Nucleus accumbens (tissue), 56 donors: ENCODE measurements around the gene THSD4.

Source experiments
- DNase-seq, 56 donors: peaks; one replicate each; lab custom pipeline; 2025; lab: John Stamatoyannopoulos, UW

Gene THSD4

DNA sequence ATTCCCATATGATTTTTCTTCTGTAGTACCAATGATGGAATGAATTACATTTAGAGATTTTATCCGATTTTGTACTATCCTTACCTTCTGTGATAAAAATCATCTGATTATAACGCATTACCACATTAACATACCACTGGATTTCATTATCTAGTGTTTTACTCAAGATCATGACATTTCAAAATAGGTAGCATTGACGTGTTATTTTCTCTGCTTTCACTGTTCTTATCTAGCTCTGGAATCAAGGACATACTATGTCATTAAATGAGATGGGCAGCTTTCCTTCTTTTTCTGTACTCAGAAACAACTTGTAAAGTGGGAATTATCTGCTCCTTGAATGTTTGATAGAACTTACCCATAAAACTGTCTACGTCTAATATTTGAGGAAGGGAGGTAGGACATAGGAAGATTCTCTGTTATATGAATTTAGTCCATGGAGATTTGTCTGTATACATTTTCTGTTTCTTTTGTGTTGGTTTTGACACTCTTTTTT lies 511.4 kb downstream of the THSD4 start:
- no peak for DNase-seq

DNA sequence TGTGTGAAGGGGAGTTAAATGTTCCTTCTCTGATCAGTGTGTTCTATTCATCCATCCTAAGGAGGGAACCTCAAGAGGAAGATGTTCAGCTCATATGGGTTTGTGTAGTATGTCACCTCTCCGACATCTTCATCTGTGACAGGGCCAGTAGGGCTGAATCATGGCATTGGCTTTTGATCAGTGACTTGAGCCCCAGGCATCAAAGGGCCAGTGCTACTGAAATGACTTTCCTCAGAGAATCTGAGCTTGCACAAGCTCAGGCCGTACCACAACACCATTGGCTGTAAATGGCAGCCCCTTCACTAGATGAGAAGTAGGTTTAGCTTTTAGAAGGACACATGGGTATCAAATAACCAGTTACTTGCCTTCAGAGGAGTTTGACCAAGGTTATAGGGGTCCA lies 511.9 kb downstream of the THSD4 start:
- no peak for DNase-seq

- DNase-seq, result no peak
These were observed 512.3 kb downstream of the THSD4 start for GRCh38 chr15:71627604-71628003.

DNA sequence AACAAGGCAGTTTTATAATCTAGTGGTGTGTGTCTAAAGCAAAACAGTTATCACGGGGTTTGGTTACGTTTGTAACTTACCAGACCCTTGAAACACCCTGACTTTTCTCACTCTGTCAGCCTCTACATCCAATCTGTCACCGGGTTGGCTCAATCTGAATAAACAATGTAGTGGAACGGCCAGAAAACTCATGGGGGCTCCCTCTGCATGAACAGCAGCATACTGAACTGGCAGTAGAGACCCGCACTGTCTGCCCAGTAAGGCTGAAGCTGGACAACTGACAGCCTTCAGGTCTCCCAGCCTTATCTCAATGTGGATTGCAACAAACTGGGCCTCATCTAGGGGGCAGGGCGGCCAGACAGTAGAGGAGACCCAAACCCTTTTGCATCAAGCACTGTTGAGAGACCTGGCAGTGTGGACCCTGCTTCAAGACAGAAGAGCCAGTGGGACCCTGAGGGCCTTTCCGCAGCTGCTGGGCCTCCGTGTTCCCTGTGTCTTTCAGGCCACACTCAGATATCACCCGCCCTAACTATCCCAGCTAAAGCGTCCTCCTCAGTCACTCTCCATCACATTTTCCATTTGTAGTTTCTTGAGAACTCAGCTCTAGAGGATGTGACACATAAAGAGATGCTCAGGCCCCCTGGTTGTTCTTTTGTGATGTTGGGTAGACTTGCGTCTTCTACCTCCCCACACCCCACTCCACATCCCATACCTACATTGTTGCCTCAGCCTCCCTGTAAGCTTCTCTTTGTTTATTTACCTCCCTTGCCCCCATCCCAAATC lies 513.9 kb downstream of the THSD4 start:
- DNase-seq, result no peak

DNA sequence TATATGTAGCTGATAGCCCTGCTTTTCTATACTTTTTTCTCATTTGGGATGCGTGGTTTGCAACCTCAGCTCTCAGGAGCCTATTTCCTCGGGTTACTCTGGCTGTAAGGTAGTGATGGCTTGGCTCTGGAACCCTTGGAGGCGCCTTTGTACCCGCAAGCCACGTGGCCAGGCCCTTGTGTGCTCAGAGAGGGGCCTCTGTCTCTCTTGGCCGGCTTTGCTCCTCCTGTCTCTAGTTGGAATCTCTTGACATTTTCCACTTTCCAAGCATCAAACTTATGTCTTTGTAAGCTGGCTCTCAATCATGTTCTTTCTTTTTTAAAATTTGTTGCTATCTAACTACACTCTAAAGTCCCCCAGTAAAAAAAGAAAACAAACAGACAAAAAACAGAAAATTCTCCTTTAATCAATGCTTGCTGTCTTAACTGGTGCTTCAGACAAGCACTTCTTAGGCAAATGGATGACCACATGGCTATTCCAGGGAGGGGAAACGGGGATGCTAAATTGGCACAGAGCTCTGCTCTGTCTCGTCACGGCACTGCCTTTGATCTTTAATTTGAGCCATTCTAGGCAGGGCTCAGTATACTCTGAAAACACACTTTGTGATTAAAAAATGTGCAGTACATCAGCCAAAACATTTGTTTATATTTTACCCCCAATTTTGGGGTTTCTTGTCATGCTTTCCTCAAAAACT lies 514.7 kb downstream of the THSD4 start:
- DNase-seq, result peak in 6 of 56 donors; percentile 8 to 39 (median 14)

DNA sequence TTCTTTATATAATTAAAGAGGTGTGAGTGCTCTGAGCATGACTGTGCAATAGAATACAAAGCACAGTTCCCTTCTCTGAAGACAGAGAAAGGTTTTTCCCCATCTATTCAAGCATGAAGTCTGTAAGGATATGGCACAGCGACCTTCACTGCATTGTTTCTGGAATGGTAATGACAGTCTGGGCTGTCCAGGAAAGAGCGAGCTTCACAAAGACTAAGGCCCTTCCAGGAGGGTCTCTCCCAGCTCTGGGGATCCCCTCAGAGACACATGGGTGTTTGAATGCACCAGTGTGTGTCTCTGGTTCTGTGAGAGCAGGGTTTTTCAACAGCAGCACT lies 515.2 kb downstream of the THSD4 start:
- DNase-seq, result no peak

DNA sequence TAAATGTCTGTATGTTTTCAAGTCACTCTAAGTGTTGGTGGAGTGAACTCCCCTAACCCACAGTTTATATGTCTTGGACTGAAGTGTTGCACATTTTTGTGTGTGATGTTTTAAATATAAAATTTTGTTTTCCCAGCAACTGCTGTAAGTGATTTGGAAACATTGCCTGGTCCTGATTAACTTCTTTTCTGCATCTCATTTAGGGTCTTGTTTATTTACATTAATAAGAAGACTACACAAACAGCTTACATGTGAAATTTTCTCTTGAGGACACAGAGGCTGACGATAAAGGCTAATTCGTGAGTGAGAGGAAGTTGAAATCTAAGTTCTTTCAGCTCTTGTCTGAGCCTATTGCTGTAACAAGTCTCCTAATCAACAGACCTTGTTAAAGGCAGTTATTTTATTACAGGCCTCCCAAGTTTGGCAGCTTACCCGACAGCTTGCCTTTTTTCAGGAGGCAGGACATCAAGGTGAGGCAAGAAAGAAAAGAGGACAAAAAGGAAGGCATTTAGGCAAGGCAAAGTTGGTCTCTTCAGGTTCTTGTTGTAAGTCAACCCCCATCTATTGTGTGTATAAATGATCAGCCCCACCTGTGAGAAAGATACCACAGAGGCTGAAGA lies 517.4 kb downstream of the THSD4 start:
- no peak for DNase-seq

DNA sequence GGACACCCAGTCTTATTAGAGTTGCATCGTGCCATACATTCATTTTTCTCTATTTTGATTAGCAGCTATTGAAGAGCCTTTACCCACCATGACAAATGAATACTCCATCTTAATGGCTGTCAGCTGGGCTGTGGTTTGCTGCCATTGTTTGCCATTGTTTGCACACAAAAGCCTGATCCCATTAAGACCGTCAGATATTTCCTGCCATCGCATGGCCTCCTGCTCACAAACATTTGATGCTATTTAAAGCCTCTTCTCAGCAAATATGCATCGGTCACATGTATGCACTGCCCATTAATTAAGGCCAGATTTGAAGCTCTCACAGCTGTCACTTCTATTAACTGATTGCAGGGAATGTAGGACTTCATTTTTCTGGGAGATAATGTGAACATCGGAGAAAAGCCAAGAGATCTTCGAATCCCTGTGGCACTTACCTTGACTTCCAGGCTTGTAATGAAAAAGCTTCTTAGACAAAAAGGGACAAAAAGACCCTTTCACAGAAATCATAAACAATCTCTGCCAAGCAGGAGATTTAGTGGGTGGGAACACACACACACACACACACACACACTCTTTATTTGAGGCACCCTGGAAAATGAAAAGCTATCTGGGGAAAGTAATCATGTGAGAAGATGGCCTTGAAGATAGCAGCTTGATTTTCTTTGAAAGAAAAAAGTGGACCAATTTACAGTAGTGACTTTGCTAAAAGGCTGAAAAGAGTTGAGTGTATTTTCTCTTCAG lies 519.7 kb downstream of the THSD4 start:
- no peak for DNase-seq

GRCh38 chr15:71635735-71636134 lies 520.5 kb downstream of the THSD4 start:
- DNase-seq, result no peak

DNA sequence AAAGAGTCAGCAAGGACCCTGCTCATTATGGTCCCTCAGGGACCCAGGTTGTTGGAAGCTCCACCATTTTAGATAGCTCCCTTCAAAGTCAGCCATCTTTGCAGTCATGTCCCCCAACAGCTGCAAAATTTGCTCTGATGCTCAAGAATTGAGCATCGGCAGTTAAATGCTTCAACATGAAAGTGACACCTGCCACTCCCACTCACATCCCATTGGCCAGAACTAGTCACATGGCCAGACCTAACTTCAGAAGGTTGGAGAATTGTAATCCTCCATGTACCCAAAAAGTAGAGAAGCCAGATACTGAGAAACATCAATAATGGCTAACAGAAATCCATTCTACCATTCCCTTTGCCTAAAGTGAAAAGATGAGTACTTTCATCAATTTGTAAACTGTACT lies 523.6 kb downstream of the THSD4 start:
- no peak for DNase-seq

- DNase-seq, result no peak
These were observed 524.2 kb downstream of the THSD4 start for GRCh38 chr15:71639471-71639870.

GRCh38 chr15:71643918-71644317 lies 528.6 kb downstream of the THSD4 start:
- DNase-seq, result no peak

- DNase-seq, result peak in 1 of 56 donors; percentile 5
These were observed 531.7 kb downstream of the THSD4 start for GRCh38 chr15:71646767-71647486.

DNA sequence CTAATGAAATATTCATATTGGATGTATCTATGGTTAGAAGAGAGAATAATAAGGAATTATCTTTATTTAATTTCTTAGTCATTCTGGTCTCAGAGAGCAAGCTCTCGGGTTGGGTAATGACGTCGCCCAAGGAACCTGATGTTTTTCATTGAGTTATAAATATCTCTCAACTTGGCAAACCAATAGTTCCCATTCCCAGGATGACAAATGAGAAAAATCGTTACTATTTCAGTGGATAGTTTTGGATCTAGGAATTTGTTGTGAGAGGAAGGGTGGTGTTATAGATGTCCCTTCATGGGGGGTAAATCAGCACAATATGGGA lies 532.2 kb downstream of the THSD4 start:
- DNase-seq, result peak in 3 of 56 donors; percentile 5 to 29 (median 9)

- DNase-seq, result no peak
These were observed 532.8 kb downstream of the THSD4 start for GRCh38 chr15:71648095-71648494.

DNA sequence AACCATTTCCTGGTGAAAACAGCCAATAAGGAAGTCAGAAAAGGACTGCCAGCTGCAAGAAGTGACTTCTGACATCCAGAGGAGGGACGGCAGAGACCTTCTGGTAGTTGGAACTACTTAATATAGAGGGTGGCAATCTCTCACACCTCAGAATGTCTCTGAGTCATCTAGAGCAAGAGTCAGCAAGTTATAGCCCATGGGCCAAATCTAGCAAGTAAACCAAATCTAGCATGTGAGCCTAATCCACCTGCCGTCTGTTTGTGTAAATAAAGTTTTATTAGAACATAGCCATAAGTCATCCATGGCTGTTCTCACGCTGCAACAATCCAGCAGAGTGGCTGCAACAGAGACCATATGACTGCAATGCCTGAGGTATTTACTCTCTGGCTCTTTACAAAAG lies 534.6 kb downstream of the THSD4 start:
- DNase-seq, result no peak

DNA sequence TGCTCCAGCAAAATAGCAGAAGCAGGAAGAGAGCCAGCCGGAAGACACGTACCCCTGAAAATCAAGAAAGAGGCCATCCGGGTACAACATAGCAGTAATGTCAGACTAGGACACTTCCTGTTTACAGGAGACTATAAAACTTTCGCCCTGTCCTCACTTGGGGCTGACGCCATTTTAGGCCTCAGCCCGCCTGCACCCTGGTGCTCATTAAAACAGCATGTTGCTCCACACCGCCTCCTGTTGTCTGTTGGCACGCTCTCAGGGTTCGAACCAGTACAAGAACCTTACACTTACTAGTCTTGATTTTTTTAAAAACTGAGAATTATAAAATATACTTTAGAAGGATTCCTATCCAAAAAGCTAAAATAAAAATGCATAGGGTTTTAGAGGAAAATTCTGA lies 535.3 kb downstream of the THSD4 start:
- no peak for DNase-seq

- peak in 10 of 56 donors; percentile 4 to 40 (median 17) for DNase-seq
These were observed 536.5 kb downstream of the THSD4 start for GRCh38 chr15:71651750-71652186.

- no peak for DNase-seq
These were observed 538.9 kb downstream of the THSD4 start for GRCh38 chr15:71654042-71654719.

GRCh38 chr15:71654720-71655174 lies 539.5 kb downstream of the THSD4 start:
- DNase-seq, result no peak
